ENCODE data around the gene MYCBPAP. TPM values are rescaled to one million over a fixed set of nuclear protein-coding genes. Genes with fewer than 3 reads are reported as not detected.

Gene MYCBPAP
- polyA plus RNA-seq, 2 of the 4 experiments (the other 2 are of a cell fraction): 0.93 to 2.5 TPM

DNA sequence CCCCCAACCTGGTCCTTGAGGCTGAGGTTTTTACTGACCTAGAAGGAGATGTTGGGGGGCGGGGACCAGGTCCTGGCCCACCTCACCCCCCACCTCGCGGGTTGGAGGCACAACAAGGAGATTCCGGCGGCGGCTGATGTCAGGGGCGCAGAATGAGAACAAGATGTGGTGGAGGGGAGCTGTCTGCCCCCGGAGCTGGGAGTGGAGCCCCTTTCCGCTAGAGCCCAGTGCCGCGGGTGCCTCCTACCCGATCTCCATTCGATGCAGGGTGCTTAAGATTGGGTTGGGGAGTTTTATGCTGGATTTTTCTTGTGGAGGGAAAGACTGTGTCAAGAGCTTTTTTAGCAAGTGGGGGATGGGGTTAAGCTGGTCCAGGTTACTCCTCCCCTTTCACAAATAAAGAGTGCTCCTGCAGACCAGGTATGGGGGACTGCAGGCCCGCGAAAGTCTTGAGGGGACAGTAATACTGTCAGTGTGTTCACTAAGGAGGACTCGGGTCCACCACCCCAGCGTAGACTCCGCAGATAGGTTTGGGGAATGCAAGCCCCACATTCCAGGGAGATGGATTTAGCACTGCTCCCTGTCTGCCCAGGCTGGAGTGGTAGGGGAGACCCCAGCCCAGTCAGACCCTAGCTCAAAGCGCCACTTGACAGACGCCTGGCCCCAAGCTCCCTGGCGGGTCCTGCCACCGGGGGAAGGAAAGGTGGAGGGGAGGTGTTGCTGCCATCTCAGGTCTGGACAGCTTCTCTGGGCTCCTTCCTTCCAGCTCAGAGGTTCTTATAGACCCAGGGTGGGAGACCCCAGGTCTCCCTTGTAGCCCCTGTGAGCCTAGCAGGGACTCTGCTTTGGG lies 54.2 kb downstream of the MYCBPAP start:
- DNase-seq (ENCODE audit: low read depth in 1 of 2, low spot score in 1 of 2): no peak
- Histone ChIP-seq H3K4me1 (peaks cover 37% of the 10 kb centered on the region), H3K4me3 (peak overlapping the region; percentile 69; the same call in 2 of the 3 replicates), H3K27ac (peak overlapping the region in 1 of 2 experiments; percentile 88; a peak in 4 of 6 replicates), H3K4me2 (peak overlapping the region; percentile 96), H3K9me3 (no peaks in the 10 kb centered on the region)
- TF ChIP-seq ZNF302 (CRISPR knock-in tag; IDR thresholded peaks at IDR 0.05) (no peak), EHF (CRISPR knock-in tag; IDR thresholded peaks at IDR 0.05) (no peak), RFX5 (IDR thresholded peaks at IDR 0.05) (no peak), TP53 (CRISPR knock-in tag; IDR thresholded peaks at IDR 0.05) (no peak), HOXA7 (CRISPR knock-in tag; IDR thresholded peaks at IDR 0.05) (no peak), CHD4 (IDR thresholded peaks at IDR 0.05; ENCODE audit: borderline replicate concordance) (no peak), JUNB (IDR thresholded peaks at IDR 0.05) (no peak), BHLHE40 (IDR thresholded peaks at IDR 0.05; ENCODE audit: low read depth, low read length) (no peak), MYC (IDR thresholded peaks at IDR 0.05; ENCODE audit: borderline replicate concordance, low read length) (no peak), MAZ (IDR thresholded peaks at IDR 0.05; ENCODE audit: borderline replicate concordance, low read depth, low read length) (no peak)
- TF ChIP-seq, protein P1, sequence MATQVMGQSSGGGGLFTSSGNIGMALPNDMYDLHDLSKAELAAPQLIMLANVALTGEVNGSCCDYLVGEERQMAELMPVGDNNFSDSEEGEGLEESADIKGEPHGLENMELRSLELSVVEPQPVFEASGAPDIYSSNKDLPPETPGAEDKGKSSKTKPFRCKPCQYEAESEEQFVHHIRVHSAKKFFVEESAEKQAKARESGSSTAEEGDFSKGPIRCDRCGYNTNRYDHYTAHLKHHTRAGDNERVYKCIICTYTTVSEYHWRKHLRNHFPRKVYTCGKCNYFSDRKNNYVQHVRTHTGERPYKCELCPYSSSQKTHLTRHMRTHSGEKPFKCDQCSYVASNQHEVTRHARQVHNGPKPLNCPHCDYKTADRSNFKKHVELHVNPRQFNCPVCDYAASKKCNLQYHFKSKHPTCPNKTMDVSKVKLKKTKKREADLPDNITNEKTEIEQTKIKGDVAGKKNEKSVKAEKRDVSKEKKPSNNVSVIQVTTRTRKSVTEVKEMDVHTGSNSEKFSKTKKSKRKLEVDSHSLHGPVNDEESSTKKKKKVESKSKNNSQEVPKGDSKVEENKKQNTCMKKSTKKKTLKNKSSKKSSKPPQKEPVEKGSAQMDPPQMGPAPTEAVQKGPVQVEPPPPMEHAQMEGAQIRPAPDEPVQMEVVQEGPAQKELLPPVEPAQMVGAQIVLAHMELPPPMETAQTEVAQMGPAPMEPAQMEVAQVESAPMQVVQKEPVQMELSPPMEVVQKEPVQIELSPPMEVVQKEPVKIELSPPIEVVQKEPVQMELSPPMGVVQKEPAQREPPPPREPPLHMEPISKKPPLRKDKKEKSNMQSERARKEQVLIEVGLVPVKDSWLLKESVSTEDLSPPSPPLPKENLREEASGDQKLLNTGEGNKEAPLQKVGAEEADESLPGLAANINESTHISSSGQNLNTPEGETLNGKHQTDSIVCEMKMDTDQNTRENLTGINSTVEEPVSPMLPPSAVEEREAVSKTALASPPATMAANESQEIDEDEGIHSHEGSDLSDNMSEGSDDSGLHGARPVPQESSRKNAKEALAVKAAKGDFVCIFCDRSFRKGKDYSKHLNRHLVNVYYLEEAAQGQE (IDR thresholded peaks at IDR 0.05): no peak
- TF ChIP-seq, protein P2, sequence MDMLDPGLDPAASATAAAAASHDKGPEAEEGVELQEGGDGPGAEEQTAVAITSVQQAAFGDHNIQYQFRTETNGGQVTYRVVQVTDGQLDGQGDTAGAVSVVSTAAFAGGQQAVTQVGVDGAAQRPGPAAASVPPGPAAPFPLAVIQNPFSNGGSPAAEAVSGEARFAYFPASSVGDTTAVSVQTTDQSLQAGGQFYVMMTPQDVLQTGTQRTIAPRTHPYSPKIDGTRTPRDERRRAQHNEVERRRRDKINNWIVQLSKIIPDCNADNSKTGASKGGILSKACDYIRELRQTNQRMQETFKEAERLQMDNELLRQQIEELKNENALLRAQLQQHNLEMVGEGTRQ (IDR thresholded peaks at IDR 0.05): no peak
- TF ChIP-seq, protein P3, sequence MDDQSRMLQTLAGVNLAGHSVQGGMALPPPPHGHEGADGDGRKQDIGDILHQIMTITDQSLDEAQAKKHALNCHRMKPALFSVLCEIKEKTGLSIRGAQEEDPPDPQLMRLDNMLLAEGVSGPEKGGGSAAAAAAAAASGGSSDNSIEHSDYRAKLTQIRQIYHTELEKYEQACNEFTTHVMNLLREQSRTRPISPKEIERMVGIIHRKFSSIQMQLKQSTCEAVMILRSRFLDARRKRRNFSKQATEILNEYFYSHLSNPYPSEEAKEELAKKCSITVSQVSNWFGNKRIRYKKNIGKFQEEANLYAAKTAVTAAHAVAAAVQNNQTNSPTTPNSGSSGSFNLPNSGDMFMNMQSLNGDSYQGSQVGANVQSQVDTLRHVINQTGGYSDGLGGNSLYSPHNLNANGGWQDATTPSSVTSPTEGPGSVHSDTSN (IDR thresholded peaks at IDR 0.05): no peak
- ChIA-PET POLR2A (interaction anchor here (0.5 to 3.7 kb wide), 6 partner anchors 47 to 158 kb away, joined by 3 to 42 read pairs (median 6); partner anchors contain the start of gene LUC7L3), CTCF (interaction anchor here (0.6 to 8.1 kb wide), 25 partner anchors 8 to 280 kb away, joined by 3 to 99 read pairs (median 4); partner anchors contain the start of gene SPATA20)
- FAIRE-seq: no peak
- ATAC-seq: no peak
- 67% methylated on average over 19 of the region's 22 CpGs for WGBS (ENCODE audit: missing lambda C conversion rate)

DNA sequence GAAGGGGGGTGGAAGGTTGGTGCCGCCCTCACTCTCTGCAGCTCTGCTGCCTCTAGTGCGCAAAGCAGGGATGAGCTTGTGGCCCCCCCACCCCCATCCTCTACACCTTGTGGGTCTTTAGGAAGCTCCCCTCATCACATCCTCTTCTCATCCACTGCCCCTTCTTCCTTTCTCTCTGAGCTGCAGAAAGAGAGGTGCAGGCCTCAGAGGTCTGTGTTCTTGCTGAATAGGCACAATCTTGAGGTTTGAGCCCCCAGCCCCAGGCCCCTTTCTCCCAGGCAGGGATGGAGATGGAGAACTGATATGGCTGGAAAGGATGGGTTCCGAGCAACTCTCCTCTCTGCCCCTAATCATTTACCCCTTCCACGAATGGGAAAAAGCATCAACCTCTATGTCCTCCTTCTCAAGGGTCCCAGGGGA lies 54.9 kb downstream of the MYCBPAP start:
- DNase-seq (ENCODE audit: low read depth in 1 of 2, low spot score in 1 of 2): no peak
- CTCF ChIA-PET: interaction anchor here (0.5 to 8.1 kb wide), 22 partner anchors 12 to 279 kb away, joined by 3 to 99 read pairs (median 4); partner anchors contain the start of gene SPATA20
- Histone ChIP-seq H3K9me3 (no peaks in the 10 kb centered on the region), H3K27ac (no peak overlapping the region), H3K4me3 (no peak overlapping the region), H3K4me2 (no peak overlapping the region), H3K4me1 (peaks cover 37% of the 10 kb centered on the region)
- 66% methylated on average over 4 of the region's 4 CpGs for WGBS (ENCODE audit: missing lambda C conversion rate)
- POLR2A ChIA-PET: interaction anchor here (0.5 to 3.7 kb wide), 5 partner anchors 46 to 156 kb away, joined by 3 to 42 read pairs (median 5); partner anchors contain the start of gene LUC7L3
- FAIRE-seq: no peak
- TF ChIP-seq EHF (CRISPR knock-in tag; IDR thresholded peaks at IDR 0.05) (no peak), ESRRA (IDR thresholded peaks at IDR 0.05; ENCODE audit: borderline replicate concordance, low read length) (no peak), NR3C1 (IDR thresholded peaks at IDR 0.05) (no peak), HOXB5 (CRISPR knock-in tag; IDR thresholded peaks at IDR 0.05) (no peak), MAFK (IDR thresholded peaks at IDR 0.05; ENCODE audit: partially characterized antibody) (peak; percentile 75), SMC3 (IDR thresholded peaks at IDR 0.05) (no peak), CBX2 (IDR thresholded peaks at IDR 0.05; ENCODE audit: borderline replicate concordance, low read depth) (no peak)
- TF ChIP-seq, protein P4, sequence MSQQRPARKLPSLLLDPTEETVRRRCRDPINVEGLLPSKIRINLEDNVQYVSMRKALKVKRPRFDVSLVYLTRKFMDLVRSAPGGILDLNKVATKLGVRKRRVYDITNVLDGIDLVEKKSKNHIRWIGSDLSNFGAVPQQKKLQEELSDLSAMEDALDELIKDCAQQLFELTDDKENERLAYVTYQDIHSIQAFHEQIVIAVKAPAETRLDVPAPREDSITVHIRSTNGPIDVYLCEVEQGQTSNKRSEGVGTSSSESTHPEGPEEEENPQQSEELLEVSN (IDR thresholded peaks at IDR 0.05; ENCODE audit: borderline replicate concordance, low read depth): no peak
- ATAC-seq: no peak

Measured in A549 (cell line).